ENCODE results near the gene ATG7.

ATG7 gene, protein sequence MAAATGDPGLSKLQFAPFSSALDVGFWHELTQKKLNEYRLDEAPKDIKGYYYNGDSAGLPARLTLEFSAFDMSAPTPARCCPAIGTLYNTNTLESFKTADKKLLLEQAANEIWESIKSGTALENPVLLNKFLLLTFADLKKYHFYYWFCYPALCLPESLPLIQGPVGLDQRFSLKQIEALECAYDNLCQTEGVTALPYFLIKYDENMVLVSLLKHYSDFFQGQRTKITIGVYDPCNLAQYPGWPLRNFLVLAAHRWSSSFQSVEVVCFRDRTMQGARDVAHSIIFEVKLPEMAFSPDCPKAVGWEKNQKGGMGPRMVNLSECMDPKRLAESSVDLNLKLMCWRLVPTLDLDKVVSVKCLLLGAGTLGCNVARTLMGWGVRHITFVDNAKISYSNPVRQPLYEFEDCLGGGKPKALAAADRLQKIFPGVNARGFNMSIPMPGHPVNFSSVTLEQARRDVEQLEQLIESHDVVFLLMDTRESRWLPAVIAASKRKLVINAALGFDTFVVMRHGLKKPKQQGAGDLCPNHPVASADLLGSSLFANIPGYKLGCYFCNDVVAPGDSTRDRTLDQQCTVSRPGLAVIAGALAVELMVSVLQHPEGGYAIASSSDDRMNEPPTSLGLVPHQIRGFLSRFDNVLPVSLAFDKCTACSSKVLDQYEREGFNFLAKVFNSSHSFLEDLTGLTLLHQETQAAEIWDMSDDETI

DNA sequence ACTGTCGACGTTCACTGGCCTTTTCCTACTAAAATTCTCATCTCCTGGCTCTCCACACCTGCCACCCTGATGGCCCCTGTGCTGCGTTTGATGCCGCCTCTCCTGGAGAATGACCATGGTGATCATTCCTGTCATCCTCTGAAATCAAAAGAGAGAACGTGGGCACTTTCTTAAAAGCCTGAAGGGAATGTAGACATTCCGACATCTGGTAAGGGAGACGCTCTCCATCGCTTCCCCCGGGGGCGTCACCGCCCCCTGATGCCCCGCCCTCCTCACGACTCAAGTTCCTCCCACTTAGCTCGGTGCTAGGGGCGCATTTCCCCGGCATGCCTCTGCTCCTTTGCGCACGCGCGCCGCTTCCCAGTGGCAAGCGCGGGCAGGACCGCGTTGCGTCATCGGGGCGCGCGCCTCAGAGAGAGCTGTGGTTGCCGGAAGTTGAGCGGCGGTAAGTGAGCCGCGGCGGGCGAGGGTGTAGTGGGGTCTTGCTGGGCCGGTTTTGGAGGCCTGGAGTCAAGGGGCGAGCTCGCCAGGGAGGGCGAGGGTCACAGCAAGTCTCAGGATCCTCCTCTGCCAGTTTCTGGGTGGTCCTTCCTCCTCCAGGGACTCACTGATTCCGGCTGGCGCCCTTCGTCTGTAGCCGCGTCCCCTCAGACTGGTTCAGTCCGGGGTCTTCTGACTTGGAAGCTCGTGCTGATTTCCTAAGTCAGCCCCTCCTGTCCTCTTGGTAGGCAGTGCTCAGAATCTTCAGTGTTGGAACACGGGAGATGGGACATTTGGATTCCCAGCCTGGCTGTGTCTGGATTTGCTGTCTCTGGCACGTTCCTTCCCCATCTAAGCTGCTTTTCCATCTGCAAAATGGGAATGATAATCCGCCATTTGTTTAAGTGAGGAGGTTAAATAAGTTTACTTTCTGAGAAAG lies at the start of gene ATG7:
Gene ATG7 (plus strand): TSS at position 412 of the 919 bp plus-strand sequence. CDS start 26,299 bp downstream, outside the sequence.
- DNase-seq = peak; percentile 97

DNA sequence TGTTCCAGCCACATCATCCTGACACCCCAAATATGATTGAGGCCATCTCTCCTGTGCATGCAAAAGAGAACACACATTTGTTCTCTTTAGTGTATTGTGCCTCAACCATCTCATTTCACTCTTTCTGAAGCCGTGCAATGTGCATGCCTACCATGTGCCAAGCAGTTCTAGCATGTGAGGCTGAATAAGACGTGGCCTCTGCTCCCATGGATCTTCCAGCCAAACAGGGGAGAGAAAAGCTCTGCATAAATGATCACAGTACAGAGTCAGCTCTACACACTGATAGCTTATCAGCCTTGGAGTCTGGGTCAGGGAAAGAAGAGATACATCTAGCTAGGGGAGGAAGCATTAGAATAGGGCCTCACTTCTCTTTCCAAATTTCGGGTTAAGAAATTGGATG lies 48.2 kb upstream of the ATG7 start:
- DNase-seq = no peak

DNA sequence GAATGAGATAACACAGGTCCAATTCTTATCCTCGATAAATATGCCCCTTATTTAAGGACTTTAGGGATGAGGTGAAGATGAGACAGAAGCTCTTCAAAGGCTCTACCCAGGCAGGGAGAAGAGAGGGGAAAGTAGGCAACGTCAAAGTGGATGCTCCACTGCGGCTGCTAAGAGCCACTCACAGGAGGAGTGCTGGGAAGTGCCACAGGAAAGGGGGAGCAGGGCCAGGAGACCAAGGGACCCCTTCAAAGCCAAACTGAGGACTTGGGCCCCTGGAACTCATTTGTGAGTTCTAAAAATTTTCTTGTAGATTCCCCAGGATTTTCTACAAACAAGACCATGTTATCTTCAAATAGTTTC lies 47.3 kb upstream of the ATG7 start:
- no peak for DNase-seq

DNA sequence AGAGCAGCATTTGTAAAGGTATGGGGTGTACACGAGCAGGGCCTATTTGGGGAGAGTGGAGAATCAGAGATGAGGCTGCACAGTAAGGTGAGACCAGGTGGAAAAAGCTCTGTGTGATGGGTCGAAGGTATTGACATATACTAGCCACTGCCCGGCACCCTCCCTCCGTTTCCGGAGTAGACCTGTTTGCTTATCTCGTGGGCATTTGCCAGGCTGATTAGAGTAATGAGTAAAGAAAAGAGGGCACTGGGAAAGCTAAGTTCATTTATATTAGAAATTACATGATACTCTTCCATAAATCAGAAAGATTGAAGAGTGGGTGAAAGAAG lies 46.2 kb upstream of the ATG7 start:
- no peak for DNase-seq

DNA sequence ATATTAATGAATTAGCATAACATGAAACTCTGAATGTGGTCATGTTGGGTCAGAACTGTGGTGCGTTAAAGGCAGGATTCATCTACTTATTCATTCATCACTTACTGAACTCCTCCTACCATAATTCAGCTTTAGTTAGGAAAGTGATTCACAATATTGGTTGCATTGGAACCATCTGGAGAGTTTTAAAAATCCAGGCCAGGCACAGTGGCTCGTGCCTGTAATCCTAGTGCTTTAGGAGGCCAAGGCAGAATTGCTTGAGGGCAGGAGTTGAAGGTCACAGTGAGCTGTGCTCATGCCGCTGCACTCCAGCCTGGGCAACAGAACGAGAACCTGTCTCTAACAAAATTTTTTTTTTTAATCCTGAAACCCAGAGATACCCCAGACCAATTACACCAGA lies 44.2 kb upstream of the ATG7 start:
- DNase-seq = no peak

DNA sequence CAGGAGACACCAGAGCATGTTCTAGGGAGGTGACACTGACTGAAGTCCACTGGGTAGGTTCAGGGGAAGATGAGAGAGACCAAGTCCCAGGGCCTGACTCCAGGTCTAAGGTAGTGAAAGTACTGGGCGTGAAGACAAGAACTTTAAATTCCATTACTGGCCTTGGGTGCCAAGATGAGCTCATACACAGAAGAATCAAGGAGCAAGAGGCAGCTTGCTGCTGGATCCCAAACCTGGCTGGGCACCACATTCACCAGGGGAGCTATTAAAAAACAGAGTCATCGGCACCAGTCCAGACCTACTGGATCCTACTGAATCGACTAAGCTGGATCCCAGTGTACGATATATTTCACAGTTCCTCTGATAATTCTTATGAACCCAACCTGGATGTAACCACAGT lies 42.1 kb upstream of the ATG7 start:
- DNase-seq = no peak

DNA sequence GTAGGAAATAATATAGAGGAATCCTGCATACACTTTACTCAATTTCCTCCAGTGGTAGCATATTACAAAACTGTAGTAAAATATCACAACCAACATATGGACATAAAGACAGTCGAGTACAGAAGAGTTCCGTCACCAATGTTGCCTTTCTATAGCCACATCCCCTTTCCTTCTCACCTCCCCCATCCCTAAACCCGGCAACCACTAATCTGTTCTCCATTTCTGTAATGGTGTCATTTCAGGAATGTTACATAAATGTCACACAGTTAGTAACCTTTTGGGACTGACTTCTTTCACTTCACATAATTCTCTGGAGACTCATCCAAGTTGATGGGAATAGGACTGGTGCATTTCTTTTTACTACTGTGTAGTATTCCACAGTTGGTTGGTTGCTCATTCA lies 41.4 kb upstream of the ATG7 start:
- no peak for DNase-seq

DNA sequence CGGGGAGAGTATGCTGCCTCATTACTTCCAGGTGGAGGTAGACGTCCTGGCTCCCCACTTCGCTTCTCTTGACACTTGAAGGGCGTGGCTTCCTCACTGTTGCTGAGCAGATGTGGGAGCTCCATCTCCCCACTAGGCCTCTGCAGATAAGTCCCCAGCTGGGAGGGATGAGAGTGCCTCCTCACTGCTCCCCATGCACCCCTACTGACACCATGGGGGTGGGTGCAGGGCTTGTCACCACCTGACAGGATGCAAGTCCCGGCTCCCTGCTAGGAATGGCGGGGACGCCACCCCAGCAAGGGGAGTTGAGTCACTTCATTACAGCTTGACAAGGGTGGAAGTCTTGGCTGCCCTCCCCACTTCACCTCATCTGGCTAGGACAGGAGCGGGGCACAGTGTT lies 36.8 kb upstream of the ATG7 start:
- no peak for DNase-seq

DNA sequence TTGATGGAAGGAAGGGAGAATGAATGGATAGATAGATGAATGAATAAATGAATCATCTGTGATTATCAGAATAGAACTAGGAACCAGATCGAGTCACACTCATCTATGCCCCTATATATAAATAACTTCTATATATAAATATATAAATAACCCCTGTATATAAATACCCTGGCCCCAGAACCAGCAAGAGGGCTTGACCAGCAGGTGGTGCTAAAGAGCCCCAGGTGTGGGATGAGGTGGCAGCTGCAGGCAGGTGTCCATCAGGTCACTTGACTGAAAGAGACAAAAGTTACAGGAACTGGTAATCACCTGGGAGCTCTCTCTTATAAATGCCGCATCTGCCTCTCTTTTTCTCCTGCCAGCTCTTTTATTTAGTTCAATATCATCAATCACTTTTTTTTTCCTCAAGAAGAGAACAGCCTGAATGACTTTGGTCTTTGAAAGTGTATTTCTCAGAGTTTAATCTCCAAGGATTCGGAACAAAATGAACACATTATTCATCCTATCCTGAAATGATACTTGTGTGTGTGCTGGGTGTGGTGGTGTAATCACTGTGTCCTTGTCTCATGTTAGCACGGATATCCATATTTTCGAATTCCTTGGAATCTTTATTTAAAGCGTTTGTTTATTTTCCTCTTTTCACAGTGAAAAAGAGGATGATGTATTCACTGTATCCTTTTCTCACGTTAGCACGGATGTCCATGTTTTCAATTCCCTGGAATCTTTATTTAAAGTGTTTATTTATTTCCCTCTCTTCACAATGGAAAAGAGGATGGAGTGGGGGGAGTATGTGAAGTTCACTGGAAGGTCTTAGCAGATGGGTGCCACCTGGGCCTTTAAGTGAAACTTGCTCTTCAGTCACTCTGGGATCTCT lies 35.4 kb upstream of the ATG7 start:
- peak; percentile 80 for DNase-seq

DNA sequence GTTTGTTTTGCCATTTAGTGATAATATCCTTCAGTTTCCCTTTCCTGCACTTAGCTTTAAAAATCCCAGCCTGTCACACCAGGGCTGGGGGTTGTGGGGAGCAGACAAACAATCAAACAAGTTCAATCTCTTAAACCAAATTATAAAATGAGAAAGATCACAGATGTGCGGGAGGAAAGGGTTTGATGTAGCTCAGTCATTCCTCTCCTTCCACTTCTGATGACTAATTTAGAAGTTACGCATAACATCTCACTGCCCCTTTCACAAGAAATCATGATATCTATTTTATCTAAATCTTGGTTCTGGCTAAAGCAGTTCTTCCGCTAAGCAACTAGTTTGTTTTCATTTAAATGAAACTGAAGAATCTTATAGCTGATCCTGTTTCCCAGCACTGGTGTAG lies 34.1 kb upstream of the ATG7 start:
- DNase-seq = peak; percentile 31

DNA sequence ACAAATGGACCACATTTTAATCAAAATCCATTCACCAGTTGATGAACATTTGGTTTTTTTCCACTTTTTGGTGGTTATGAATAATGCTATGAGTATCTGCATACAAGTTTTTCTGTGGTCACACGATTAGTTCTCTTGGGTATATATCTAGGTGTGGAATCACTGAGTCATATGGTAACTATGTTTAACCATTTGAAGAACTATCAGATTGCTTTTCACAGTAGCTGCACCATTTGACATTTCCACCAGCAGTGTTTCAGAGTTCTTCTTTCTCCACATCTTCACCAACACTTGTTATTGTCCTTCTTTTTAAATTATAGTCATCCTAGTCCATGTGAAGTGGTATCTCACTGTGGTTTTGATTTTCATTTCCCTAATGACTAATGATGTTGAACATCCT lies 33.3 kb upstream of the ATG7 start:
- DNase-seq = no peak

DNA sequence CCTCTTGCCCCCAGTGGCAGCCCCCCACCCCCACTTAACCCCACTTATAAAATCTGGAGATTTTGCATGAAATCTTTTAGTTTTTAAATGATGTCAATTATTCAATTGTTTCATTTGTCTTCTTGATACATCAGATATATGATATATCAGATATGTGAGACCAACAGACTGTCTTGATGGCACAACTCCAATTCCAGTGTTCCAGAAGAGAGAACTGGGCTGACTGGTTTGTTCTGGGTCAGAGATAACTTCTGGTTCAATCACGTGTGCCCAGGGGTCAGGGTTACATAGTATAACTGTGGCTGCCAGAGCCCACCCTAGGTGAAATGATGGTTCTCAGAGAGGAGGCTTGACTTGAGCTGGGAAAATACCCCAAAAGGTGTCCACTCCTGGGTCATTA lies 32.4 kb upstream of the ATG7 start:
- no peak for DNase-seq

DNA sequence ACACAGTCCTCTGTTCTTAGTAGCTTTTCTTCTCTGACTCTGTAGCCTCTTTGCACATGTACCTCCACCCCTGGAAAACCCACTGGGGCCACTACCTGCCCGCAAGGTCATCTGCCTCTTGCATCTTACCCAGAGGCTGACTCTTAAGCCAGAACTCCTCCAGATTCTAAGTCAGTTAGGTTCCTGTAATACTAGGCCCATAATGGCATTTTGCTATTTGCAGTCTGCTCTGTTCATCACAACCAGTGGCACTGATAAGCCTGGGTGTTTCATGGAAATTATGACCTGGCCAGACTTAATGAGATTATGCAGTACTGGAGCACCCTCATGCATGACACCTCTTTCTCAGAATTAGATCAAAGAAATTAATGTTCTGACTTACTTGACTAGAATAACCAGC lies 31.7 kb upstream of the ATG7 start:
- DNase-seq = peak; percentile 68

DNA sequence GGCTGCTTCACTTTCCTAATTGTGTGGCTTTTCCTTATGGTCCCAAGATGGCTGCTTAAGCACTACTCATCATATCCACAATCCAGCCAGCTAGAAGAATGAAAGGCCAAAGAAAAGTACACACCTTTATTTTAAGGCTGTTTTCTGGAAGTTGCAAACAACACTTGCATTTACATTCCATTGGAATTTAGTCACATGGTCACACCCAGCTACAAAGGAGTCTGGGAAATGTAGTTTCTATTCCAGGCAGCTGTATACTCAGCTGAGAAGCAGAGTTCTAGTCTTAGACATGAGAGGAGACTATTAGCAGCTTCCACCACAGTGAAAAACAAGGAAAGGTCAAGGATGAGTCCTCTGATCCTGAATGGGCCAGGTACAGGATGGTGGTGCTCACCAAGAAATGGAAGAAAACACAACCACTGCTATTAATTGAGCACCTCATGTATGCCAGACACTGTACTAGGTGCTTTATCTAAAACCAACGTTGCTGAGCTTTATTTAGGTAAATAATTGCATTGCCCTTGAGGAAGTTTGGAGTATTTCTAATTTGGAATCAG lies 28.0 kb upstream of the ATG7 start:
- no peak for DNase-seq

DNA sequence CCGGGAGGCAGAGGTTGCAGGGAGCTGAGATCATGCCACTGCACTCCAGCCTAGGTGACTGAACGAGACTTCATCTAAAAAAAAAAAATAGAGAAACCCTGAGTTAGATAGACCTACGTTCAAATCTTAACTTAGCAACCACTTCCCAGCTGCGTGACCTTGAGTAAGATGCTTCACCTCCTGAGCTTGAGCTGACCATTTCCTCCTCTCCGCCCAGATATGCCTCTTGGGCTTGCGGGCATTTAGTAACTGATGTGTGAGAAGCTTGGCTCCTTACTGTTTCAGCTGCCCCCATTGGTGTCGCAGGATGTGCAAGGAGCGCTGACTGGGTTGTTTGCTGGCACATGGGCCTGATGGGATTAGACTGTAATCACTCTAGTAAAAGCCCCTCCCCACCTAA lies 26.9 kb upstream of the ATG7 start:
- DNase-seq = no peak

DNA sequence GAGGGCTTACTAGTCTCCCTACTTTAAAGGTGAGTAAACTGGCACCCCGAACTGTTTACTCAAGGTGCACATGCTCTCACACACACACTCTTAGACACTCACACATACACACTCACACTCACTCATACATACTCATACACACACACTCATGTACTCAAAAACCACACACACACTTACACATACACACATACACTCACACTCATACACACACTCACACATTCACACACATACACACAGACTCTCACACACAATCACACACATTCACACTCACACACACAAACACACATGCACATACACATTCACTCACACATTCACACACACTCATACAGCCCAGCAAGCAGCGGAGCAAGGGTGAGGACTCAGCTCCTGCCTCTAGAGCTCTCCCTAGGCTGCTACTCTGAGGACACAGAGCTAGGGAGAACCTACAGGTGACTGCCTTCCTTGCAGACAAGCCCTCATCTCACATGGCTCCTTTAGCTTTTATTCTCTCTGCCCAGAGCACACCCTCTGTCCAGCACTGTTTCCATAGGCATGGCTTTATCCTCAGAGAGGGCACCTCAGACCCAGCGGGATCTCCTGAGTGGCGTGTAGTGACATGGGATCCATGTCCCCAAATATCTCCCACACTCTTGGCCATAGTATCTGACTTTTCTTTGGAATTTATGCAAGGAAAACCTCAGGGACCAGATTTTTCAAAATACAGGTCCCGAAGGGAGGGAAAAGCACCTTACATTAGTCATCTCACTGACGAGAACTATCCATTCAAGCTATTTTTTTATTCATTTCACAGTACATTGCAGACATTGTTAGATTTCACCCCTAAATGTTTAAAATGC lies 26.2 kb upstream of the ATG7 start:
- no peak for DNase-seq

DNA sequence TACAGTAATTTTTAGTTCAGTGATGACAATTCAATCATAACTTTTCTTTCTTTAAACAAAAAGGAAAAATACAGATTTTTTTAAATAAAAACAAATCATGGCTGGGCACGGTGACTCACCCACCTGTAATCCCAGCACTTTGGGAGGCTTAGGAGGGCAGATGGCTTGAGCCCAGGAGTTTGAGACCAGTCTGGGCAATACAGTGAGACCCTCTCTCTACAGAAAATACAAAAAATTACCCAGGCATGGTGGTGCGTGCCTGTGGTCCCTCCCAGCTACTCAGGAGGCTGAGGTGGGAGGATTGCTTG lies 25.6 kb upstream of the ATG7 start:
- no peak for DNase-seq

DNA sequence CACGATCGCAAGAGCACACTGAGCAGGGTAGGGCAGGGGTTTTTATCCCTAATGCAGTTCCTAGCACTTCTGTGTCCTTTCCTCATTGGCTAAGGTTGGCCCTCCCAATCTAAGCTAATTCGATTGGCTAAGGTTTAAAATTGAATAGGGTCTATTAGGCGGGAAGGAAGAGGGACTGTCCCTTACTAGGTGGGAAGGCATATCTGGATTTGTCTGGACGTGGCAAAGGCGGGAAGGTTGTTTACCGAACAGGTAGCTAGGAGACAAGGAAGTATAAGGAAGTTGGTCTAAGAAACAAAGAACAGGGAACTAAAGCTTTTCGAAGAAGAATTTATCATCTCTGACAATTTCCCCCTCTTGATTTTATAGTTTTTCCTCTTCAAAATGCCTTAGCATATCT lies 24.8 kb upstream of the ATG7 start:
- DNase-seq = no peak

DNA sequence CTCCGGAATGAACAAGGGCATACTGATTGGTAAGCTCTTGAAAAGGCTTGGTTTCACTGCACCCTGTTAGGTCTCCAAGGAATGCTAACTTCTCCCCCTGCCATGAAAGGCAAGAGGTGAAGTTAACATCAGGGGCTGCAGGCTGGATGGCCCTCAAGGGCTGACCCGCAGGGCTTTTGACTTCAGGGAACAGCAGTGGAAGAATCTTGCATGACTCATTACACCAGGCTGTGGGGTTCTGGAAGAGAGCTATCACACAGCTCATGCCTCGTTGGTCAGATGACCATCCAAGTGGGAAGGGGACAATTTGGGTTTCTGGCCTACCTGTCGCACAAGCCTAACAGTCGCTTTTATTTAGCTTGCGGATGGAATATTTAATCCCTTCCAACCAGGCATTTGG lies 23.6 kb upstream of the ATG7 start:
- no peak for DNase-seq

DNA sequence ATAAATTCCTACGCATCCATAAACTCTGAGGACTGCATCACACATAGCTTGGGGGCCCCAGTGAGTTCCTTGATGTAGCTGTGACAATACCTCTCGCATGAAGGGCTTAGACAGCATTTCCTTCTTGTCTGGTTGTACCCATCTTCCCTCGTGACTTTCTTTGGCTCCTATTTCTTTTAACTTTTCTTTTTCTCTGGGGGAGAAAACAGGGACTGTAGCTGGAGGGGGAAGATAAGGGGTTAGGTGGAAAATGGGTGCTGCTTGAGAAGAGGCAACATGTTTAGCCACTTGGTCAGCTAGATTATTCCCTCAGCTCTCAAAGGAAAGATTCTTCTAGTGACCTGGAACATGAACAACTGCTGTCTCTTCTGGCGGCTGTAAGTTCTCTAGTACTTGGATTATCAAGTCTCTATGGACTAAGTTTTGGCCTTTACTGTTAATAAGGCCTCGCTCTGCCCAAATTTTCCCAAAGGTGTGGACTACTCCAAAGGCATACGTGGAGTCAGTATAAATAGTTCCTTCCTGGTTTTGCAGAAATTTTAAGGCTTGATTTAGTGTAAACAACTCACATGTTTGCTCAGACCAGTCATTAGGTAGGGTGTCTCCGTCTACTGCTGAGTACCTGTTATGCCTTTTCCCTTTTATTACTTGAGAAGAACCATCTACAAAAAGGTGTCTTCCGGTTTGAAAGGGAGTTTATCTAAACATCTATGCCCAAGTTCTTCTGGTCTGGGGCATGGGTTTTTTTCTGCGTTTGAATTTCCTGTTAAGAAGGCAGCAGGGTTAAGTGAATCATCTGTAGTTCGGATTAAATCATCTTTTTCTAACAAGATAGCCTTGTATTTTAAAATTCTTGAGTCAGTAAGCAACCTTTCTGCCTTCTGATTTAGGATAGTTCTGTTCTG lies 21.0 kb upstream of the ATG7 start:
- no peak for DNase-seq

DNA sequence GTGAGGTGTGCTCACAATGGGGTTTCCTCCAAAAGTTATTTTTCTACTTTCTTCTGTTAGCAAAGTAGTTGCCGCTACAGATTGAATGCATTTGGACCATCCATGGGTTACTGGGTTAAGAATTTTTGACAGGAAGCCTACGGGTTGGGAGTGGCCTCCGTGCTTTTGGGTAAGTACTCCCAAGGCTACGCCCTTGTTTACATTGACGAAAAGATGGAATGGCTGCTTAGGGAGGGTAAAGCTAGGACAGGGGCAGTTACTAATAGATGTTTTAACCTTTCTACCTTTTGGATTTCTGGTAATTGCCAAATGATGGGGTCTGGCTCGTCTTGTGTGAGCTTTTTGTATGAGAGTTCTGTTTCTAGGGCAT lies 20.4 kb upstream of the ATG7 start:
- DNase-seq = no peak

All from stimulated activated CD4-positive, alpha-beta T cell treated with anti-CD3 and anti-CD28 coated beads, Interleukin-1b, Interleukin-23, amount 100 ng/mL, for 48 hours (primary cell).